ENCODE results near the gene DLD. TPM values are rescaled to one million over a fixed set of nuclear protein-coding genes. Genes with fewer than 3 reads are reported as not detected.

The DLD gene
- total and polyA plus RNA-seq, 9 of the 15 experiments (the other 6 are each of a cell fraction or from before 2014, with no cell fraction given) = 130 to 639 (median 247) TPM

DNA sequence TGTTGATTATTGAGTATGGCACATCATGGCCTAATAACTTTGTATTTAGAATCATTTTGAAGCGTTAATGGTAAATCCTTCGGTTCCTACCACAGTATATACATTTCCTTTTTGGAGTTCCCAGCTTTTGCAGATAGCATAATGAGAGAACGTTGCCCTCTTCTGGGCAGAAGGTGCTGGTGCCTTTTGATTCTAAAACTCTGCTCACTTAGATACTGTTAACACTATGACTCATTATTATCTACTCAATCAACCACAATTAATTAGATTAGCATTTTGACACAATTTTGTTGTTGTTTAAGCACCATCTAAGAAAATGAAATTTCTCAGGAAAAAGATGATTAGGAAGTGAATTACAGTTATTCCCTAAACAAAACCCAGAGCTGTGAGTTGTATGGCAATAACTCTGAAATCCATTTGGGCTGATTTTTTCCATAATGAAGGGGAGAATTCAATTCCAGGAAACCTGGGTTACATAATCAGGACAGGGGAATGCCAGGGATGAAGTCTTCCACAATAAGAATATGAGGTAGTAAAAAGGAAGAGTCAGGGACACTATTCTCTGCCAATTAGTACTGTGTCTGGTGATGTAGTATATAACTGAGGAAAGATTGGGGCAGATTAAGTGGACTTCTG lies 11.5 kb upstream of the DLD start (continued):
- TF ChIP-seq, protein P1, sequence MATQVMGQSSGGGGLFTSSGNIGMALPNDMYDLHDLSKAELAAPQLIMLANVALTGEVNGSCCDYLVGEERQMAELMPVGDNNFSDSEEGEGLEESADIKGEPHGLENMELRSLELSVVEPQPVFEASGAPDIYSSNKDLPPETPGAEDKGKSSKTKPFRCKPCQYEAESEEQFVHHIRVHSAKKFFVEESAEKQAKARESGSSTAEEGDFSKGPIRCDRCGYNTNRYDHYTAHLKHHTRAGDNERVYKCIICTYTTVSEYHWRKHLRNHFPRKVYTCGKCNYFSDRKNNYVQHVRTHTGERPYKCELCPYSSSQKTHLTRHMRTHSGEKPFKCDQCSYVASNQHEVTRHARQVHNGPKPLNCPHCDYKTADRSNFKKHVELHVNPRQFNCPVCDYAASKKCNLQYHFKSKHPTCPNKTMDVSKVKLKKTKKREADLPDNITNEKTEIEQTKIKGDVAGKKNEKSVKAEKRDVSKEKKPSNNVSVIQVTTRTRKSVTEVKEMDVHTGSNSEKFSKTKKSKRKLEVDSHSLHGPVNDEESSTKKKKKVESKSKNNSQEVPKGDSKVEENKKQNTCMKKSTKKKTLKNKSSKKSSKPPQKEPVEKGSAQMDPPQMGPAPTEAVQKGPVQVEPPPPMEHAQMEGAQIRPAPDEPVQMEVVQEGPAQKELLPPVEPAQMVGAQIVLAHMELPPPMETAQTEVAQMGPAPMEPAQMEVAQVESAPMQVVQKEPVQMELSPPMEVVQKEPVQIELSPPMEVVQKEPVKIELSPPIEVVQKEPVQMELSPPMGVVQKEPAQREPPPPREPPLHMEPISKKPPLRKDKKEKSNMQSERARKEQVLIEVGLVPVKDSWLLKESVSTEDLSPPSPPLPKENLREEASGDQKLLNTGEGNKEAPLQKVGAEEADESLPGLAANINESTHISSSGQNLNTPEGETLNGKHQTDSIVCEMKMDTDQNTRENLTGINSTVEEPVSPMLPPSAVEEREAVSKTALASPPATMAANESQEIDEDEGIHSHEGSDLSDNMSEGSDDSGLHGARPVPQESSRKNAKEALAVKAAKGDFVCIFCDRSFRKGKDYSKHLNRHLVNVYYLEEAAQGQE (IDR thresholded peaks at IDR 0.05; ENCODE audit: borderline replicate concordance) = peak; percentile 80
- TF ChIP-seq, protein P1 (CRISPR knock-in tag; IDR thresholded peaks at IDR 0.05; ENCODE audit: low read depth) = no peak
- TF ChIP-seq CCNT2 (IDR thresholded peaks at IDR 0.05; ENCODE audit: borderline replicate concordance, extremely low read depth, insufficient read length, low read depth, low read length) = no peak
- TF ChIP-seq OTX1 (CRISPR knock-in tag; IDR thresholded peaks at IDR 0.05) = no peak
- TF ChIP-seq, protein P2, sequence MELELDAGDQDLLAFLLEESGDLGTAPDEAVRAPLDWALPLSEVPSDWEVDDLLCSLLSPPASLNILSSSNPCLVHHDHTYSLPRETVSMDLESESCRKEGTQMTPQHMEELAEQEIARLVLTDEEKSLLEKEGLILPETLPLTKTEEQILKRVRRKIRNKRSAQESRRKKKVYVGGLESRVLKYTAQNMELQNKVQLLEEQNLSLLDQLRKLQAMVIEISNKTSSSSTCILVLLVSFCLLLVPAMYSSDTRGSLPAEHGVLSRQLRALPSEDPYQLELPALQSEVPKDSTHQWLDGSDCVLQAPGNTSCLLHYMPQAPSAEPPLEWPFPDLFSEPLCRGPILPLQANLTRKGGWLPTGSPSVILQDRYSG (tag; conservative IDR thresholded peaks at IDR 0.05; ENCODE audit: low read depth) = no peak
- TF ChIP-seq, protein P3, sequence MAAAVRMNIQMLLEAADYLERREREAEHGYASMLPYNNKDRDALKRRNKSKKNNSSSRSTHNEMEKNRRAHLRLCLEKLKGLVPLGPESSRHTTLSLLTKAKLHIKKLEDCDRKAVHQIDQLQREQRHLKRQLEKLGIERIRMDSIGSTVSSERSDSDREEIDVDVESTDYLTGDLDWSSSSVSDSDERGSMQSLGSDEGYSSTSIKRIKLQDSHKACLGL (CRISPR knock-in tag; IDR thresholded peaks at IDR 0.05; ENCODE audit: borderline replicate concordance, poor library complexity, severe bottlenecking) = no peak
- TF ChIP-seq HNRNPK (IDR thresholded peaks at IDR 0.05; ENCODE audit: low read depth, low read length, poor library complexity, severe bottlenecking) = no peak
- TF ChIP-seq, protein P4, sequence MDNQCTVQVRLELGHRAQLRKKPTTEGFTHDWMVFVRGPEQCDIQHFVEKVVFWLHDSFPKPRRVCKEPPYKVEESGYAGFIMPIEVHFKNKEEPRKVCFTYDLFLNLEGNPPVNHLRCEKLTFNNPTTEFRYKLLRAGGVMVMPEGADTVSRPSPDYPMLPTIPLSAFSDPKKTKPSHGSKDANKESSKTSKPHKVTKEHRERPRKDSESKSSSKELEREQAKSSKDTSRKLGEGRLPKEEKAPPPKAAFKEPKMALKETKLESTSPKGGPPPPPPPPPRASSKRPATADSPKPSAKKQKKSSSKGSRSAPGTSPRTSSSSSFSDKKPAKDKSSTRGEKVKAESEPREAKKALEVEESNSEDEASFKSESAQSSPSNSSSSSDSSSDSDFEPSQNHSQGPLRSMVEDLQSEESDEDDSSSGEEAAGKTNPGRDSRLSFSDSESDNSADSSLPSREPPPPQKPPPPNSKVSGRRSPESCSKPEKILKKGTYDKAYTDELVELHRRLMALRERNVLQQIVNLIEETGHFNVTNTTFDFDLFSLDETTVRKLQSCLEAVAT (IDR thresholded peaks at IDR 0.05) = no peak
- TF ChIP-seq, protein P5, sequence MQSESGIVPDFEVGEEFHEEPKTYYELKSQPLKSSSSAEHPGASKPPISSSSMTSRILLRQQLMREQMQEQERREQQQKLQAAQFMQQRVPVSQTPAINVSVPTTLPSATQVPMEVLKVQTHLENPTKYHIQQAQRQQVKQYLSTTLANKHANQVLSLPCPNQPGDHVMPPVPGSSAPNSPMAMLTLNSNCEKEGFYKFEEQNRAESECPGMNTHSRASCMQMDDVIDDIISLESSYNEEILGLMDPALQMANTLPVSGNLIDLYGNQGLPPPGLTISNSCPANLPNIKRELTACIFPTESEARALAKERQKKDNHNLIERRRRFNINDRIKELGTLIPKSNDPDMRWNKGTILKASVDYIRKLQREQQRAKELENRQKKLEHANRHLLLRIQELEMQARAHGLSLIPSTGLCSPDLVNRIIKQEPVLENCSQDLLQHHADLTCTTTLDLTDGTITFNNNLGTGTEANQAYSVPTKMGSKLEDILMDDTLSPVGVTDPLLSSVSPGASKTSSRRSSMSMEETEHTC (IDR thresholded peaks at IDR 0.05) = no peak
- no peak for TF ChIP-seq NR2C2 (CRISPR knock-in tag; IDR thresholded peaks at IDR 0.05)
- no peak for TF ChIP-seq NR2C2 (tag; IDR thresholded peaks at IDR 0.05)
- no peak for TF ChIP-seq HNRNPH1 (optimal IDR thresholded peaks at IDR 0.05; ENCODE audit: low read depth, low read length)
